GM13976 (cell line): ENCODE results near the gene AKR7A2.

ENCODE experiments used
- DNase-seq: peaks from one replicate; pipeline ENCODE4 v3.0.0; 2012; ENCODE audit warnings: low spot score
- CTCF ChIP-seq: IDR thresholded peaks from 2 replicates; pipeline ENCODE4 v1.5.1; 2012; ENCODE audit warnings: borderline replicate concordance, mild to moderate bottlenecking; ENCODE audit not compliant: insufficient read depth; ENCODE audit errors: extremely low read depth, missing control alignments, control extremely low read depth
- in situ Hi-C: fragments of 300-500 bp; cut with MboI; formaldehyde crosslinking; loops from one replicate; pipeline ENCODE4 v1.12.0; 2022; ENCODE audit warnings: low sequenced_read_pairs, mixed read lengths, inconsistent platforms; ENCODE audit not compliant: unreplicated experiment

The AKR7A2 gene

GRCh38 chr1:19332832-19333231 is 20.9 kb upstream of the AKR7A2 start:
- no peak for TF ChIP-seq CTCF
- in situ Hi-C loops, result loop anchor here (10.0 kb wide), 1 partner anchor 322 kb away; no protein-coding TSS in a partner anchor

GRCh38 chr1:19331262-19331878 is 19.4 kb upstream of the AKR7A2 start:
- no peak for TF ChIP-seq CTCF
- in situ Hi-C loops, result loop anchor here (10.0 kb wide), 1 partner anchor 323 kb away; no protein-coding TSS in a partner anchor
- DNase-seq, result no peak

More at GRCh38 chr1:19332832-19333231, 20.9 kb upstream of the AKR7A2 start:
- no peak for DNase-seq

- no peak for TF ChIP-seq CTCF
- no peak for DNase-seq
- in situ Hi-C loops, result loop anchor here (10.0 kb wide), 1 partner anchor 324 kb away; no protein-coding TSS in a partner anchor
Measured at GRCh38 chr1:19330449-19331135, 18.6 kb upstream of the AKR7A2 start.

- in situ Hi-C loops, result loop anchor here (10.0 kb wide), 1 partner anchor 325 kb away; no protein-coding TSS in a partner anchor
- no peak for DNase-seq
- TF ChIP-seq CTCF, result no peak
Measured at GRCh38 chr1:19329611-19330010, 17.7 kb upstream of the AKR7A2 start.

- DNase-seq, result no peak
- in situ Hi-C loops, result no loop called here
- TF ChIP-seq CTCF, result no peak
Measured at GRCh38 chr1:19329188-19329587, 17.2 kb upstream of the AKR7A2 start.

- DNase-seq, result no peak
- in situ Hi-C loops, result no loop called here
- TF ChIP-seq CTCF, result no peak
Measured at GRCh38 chr1:19328486-19328885, 16.5 kb upstream of the AKR7A2 start.
